HG03575 (cell line): ENCODE data around the gene MYO9A.

Experiments used
- ATAC-seq: cut with Tn5 transposase; IDR thresholded peaks from one replicate; pipeline ENCODE4 v1.9.1; 2021; ENCODE audit not compliant: unreplicated experiment, insufficient number of reproducible peaks, low FRiP score; ENCODE audit errors: extremely low read depth

MYO9A gene

GRCh38 chr15:71825021-71825730 is 292.8 kb downstream of the MYO9A start:
- ATAC-seq: no peak

- no peak for ATAC-seq
These were observed 294.1 kb downstream of the MYO9A start for GRCh38 chr15:71823801-71824200.

- no peak for ATAC-seq
These were observed 294.9 kb downstream of the MYO9A start for GRCh38 chr15:71822890-71823630.

- ATAC-seq: no peak
These were observed 296.3 kb downstream of the MYO9A start for GRCh38 chr15:71821547-71822129.

- no peak for ATAC-seq
These were observed 297.8 kb downstream of the MYO9A start for GRCh38 chr15:71820127-71820526.

- ATAC-seq: no peak
These were observed 300.6 kb downstream of the MYO9A start for GRCh38 chr15:71817351-71817750.

- ATAC-seq: no peak
These were observed 302.6 kb downstream of the MYO9A start for GRCh38 chr15:71815301-71815700.

GRCh38 chr15:71813723-71814470 is 304.1 kb downstream of the MYO9A start:
- ATAC-seq: no peak

- ATAC-seq: no peak
These were observed 304.8 kb downstream of the MYO9A start for GRCh38 chr15:71812966-71813722.

GRCh38 chr15:71811752-71812735 is 305.9 kb downstream of the MYO9A start:
- no peak for ATAC-seq

GRCh38 chr15:71811036-71811736 is 306.8 kb downstream of the MYO9A start:
- no peak for ATAC-seq

- ATAC-seq: no peak
These were observed 307.5 kb downstream of the MYO9A start, which contains the start of gene NR2E3 for GRCh38 chr15:71810256-71811035. NR2E3 (plus strand) TSS chr15:71810554; CDS start chr15:71810744, 190 bp downstream.

- no peak for ATAC-seq
These were observed 308.6 kb downstream of the MYO9A start for GRCh38 chr15:71809346-71809745.

GRCh38 chr15:71808311-71809020 is 309.5 kb downstream of the MYO9A start:
- no peak for ATAC-seq

GRCh38 chr15:71807691-71808091 is 310.3 kb downstream of the MYO9A start:
- no peak for ATAC-seq

GRCh38 chr15:71807125-71807629 is 310.8 kb downstream of the MYO9A start:
- no peak for ATAC-seq
